HPDE6-E6E7 (cell line): ENCODE measurements around the gene STN1.

Experiments
- DNase-seq: peaks from one replicate; pipeline ENCODE4 v3.0.0; 2011; ENCODE audit warnings: missing footprints; ENCODE audit errors: extremely low spot score

STN1 gene

GRCh38 chr10:103929381-103929921 is 11.5 kb upstream of the STN1 start:
- DNase-seq, result no peak

GRCh38 chr10:103928784-103929183 is 10.8 kb upstream of the STN1 start:
- no peak for DNase-seq

GRCh38 chr10:103926722-103927319 is 8.8 kb upstream of the STN1 start:
- DNase-seq, result no peak

GRCh38 chr10:103925591-103925990 is 7.6 kb upstream of the STN1 start:
- no peak for DNase-seq

- DNase-seq, result no peak
Measured at GRCh38 chr10:103923502-103923901, 5.5 kb upstream of the STN1 start.

GRCh38 chr10:103922659-103923058 is 4.7 kb upstream of the STN1 start:
- DNase-seq, result no peak

GRCh38 chr10:103921750-103922195 is 3.8 kb upstream of the STN1 start:
- DNase-seq, result no peak

- no peak for DNase-seq
Measured at GRCh38 chr10:103921248-103921647, 3.3 kb upstream of the STN1 start.

- DNase-seq, result no peak
Measured at GRCh38 chr10:103919648-103920025, 1.7 kb upstream of the STN1 start.

GRCh38 chr10:103917302-103918052 is 507 bp downstream of the STN1 start:
- no peak for DNase-seq

GRCh38 chr10:103916876-103917275 is 1.1 kb downstream of the STN1 start:
- no peak for DNase-seq

GRCh38 chr10:103916254-103916653 is 1.7 kb downstream of the STN1 start:
- DNase-seq, result no peak

GRCh38 chr10:103915796-103916195 is 2.2 kb downstream of the STN1 start:
- DNase-seq, result no peak

GRCh38 chr10:103912759-103913158 is 5.2 kb downstream of the STN1 start:
- no peak for DNase-seq

- DNase-seq, result no peak
Measured at GRCh38 chr10:103911021-103911459, 6.9 kb downstream of the STN1 start.

GRCh38 chr10:103910442-103911012 is 7.5 kb downstream of the STN1 start:
- DNase-seq, result no peak

GRCh38 chr10:103905441-103905840 is 12.5 kb downstream of the STN1 start:
- no peak for DNase-seq

- DNase-seq, result no peak
Measured at GRCh38 chr10:103901299-103901698, 16.7 kb downstream of the STN1 start.

- DNase-seq, result no peak
Measured at GRCh38 chr10:103899312-103899711, 18.7 kb downstream of the STN1 start.

GRCh38 chr10:103897241-103897774 is 20.7 kb downstream of the STN1 start:
- DNase-seq, result no peak

GRCh38 chr10:103896225-103896624 is 21.8 kb downstream of the STN1 start:
- DNase-seq, result no peak

- DNase-seq, result no peak
Measured at GRCh38 chr10:103895411-103896186, 22.4 kb downstream of the STN1 start.
